PC-9 (cell line): Measurements from ENCODE around the gene FOS. TPM values are rescaled to one million over a fixed set of nuclear protein-coding genes. Genes with fewer than 3 reads are reported as not detected.

Experiments used
- BruUV-seq: library from RNA; stranded (reverse); fragments of 400-500 nt; replicated peaks from 2 replicates; lab custom pipeline; 2021; lab: Mats Ljungman, UMichigan
- CTCF ChIA-PET: fragments of 300-600 bp; sonication (Branson Sonifier 250); formaldehyde crosslinking; loops from one replicate; lab custom pipeline; 2022; ENCODE audit warnings: antibody characterized with exemption; lab: Charles Lee
- POLR2A ChIA-PET: fragments of 300-600 bp; sonication (Branson Sonifier 250); formaldehyde crosslinking; loops from one replicate; lab custom pipeline; 2022; ENCODE audit warnings: antibody characterized with exemption; ENCODE audit not compliant: unreplicated experiment; lab: Charles Lee
- DNase-seq, 2 experiments: peaks; one replicate each; pipeline versions ENCODE4 v3.0.0 to v3.0.0-alpha.2; 2015 to 2022; ENCODE audit warnings: mixed read lengths in 1 of 2
- H2AFZ ChIP-seq: fragments of 200-600 bp; sonication (generic); 2 replicates; pipeline ENCODE4 v1.8.1; 2017; ENCODE audit warnings: antibody characterized with exemption
- H3F3A ChIP-seq: fragments of 200-600 bp; sonication (generic); 2 replicates; pipeline ENCODE4 v1.8.1; 2017; ENCODE audit warnings: antibody characterized with exemption, mild to moderate bottlenecking, low read depth; ENCODE audit not compliant: insufficient read depth
- H3K27ac ChIP-seq: fragments of 200-600 bp; sonication (generic); 2 replicates; pipeline ENCODE4 v1.6.1; 2016; ENCODE audit warnings: mixed run types
- H3K27me3 ChIP-seq: fragments of 200-600 bp; sonication (generic); 2 replicates; pipeline ENCODE4 v1.6.1; 2016; ENCODE audit warnings: low read depth, mixed run types; ENCODE audit not compliant: insufficient read depth
- H3K36me3 ChIP-seq: fragments of 200-600 bp; sonication (generic); 2 replicates; pipeline ENCODE4 v1.6.1; 2016; ENCODE audit warnings: low read depth, mixed run types
- H3K4me1 ChIP-seq: fragments of 200-600 bp; sonication (generic); replicated peaks from 2 replicates; pipeline ENCODE4 v1.6.1; 2016; ENCODE audit warnings: mixed run types; ENCODE audit not compliant: insufficient read depth
- H3K4me2 ChIP-seq: fragments of 200-600 bp; sonication (generic); 2 replicates; pipeline ENCODE4 v1.6.1; 2017; ENCODE audit warnings: mixed run types
- H3K4me3 ChIP-seq: fragments of 200-600 bp; sonication (generic); 2 replicates; pipeline ENCODE4 v1.6.1; 2016; ENCODE audit warnings: mixed run types
- H3K79me2 ChIP-seq: fragments of 200-600 bp; sonication (generic); 2 replicates; pipeline ENCODE4 v1.6.1; 2017; ENCODE audit warnings: low read depth, mixed run types
- H3K9me2 ChIP-seq: fragments of 200-600 bp; sonication (generic); 2 replicates; pipeline ENCODE4 v1.8.1; 2017; ENCODE audit warnings: mild to moderate bottlenecking; ENCODE audit not compliant: insufficient read depth
- H3K9me3 ChIP-seq: fragments of 200-600 bp; sonication (generic); 2 replicates; pipeline ENCODE4 v1.8.1; 2016; ENCODE audit warnings: low read depth; ENCODE audit not compliant: insufficient read depth
- H4K20me1 ChIP-seq: fragments of 200-600 bp; sonication (generic); 2 replicates; pipeline ENCODE4 v1.8.1; 2017; ENCODE audit not compliant: insufficient read depth
- EZH2 ChIP-seq: fragments of 200-600 bp; sonication (generic); IDR thresholded peaks from 2 replicates; pipeline ENCODE4 v1.8.0; 2017; ENCODE audit warnings: antibody characterized with exemption, low read depth
- intact Hi-C: fragments of 100-400 bp; cut with micrococcal nuclease; formaldehyde crosslinking; loops from one replicate; pipeline ENCODE4 v1.10.0; 2022; ENCODE audit not compliant: unreplicated experiment
- total RNA-seq: library from RNA; stranded (reverse); gene quantifications from 2 replicates; pipeline ENCODE4 v1.2.3, GENCODE V29; 2021
- TF ChIP-seq, protein P1 (sequence below): fragments of 200-600 bp; sonication (generic); conservative IDR thresholded peaks from 2 replicates; pipeline ENCODE4 v1.6.1; 2017; ENCODE audit warnings: mixed run types, antibody characterized with exemption, mild to moderate bottlenecking, moderate library complexity

Gene FOS
- total RNA-seq, 1 experiment from 2014 or later, result 84.6 TPM

DNA sequence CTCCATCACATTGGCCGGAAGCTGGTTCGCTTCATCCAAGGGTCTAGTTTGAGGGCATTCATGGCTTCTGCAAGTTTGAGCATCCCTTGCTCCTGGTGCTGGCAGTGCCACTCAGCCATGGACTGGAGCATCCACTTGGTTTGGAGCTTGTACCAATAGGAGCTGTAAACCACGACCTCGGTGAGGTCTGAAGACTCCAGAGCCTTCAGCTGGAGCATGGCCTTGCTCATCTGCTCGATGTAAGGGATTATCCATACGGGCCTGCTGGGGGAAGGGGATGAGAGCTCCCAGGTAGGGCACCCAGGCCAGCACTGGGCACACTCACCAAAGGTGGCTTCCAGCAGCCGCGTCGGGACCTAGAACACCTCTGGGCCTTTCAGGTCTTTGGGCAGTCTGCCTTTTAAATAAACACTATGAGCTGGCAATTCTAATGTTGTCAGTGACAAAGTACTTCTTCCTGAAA, 13.5 kb downstream of the FOS start:
- Histone ChIP-seq H3K9me3 (no peaks in the 10 kb centered on the region), H3F3A (peaks cover 28% of the 10 kb centered on the region; the same call in 1 of the 2 replicates), H2AFZ (no peak overlapping the region), H4K20me1 (no peaks in the 10 kb centered on the region), H3K36me3 (no peaks in the 10 kb centered on the region), H3K4me2 (no peak overlapping the region), H3K27ac (no peak overlapping the region), H3K79me2 (no peaks in the 10 kb centered on the region), H3K9me2 (no peaks in the 10 kb centered on the region), H3K4me3 (no peak overlapping the region), H3K4me1 (peaks cover 29% of the 10 kb centered on the region), H3K27me3 (no peaks in the 10 kb centered on the region)
- no TSS peak for BruUV-seq
- no peak for DNase-seq
- ChIA-PET POLR2A (interaction anchor here (0.7 to 1.0 kb wide), 3 partner anchors 8 to 54 kb away, joined by 3 to 12 read pairs (median 5); no protein-coding TSS in a partner anchor), CTCF (interaction anchor here (0.5 to 1.2 kb wide), 5 partner anchors 9 to 690 kb away, joined by 3 to 10 read pairs (median 3); partner anchors contain the start of gene PGF)
- intact Hi-C loops, result loop anchor here (10.0 kb wide), 1 partner anchor 407 kb away; the partner anchor contains the start of gene DLST
- TF ChIP-seq EZH2, result no peak
- TF ChIP-seq, protein P1, sequence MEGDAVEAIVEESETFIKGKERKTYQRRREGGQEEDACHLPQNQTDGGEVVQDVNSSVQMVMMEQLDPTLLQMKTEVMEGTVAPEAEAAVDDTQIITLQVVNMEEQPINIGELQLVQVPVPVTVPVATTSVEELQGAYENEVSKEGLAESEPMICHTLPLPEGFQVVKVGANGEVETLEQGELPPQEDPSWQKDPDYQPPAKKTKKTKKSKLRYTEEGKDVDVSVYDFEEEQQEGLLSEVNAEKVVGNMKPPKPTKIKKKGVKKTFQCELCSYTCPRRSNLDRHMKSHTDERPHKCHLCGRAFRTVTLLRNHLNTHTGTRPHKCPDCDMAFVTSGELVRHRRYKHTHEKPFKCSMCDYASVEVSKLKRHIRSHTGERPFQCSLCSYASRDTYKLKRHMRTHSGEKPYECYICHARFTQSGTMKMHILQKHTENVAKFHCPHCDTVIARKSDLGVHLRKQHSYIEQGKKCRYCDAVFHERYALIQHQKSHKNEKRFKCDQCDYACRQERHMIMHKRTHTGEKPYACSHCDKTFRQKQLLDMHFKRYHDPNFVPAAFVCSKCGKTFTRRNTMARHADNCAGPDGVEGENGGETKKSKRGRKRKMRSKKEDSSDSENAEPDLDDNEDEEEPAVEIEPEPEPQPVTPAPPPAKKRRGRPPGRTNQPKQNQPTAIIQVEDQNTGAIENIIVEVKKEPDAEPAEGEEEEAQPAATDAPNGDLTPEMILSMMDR, result no peak

GRCh38 chr14:75292886-75293285, 14.3 kb downstream of the FOS start:
- ChIA-PET CTCF (interaction anchor here (0.5 to 1.2 kb wide), 5 partner anchors 10 to 690 kb away, joined by 3 to 10 read pairs (median 3); partner anchors contain the start of gene PGF), POLR2A (interaction anchor here (0.7 to 2.7 kb wide), 8 partner anchors 9 to 351 kb away, joined by 3 to 63 read pairs (median 15); no protein-coding TSS in a partner anchor)
- BruUV-seq, result no TSS peak
- H3K9me2 ChIP-seq, result no peaks in the 10 kb centered on the region
- no peaks in the 10 kb centered on the region for H4K20me1 ChIP-seq
- no peaks in the 10 kb centered on the region for H3K36me3 ChIP-seq
- no peaks in the 10 kb centered on the region for H3K79me2 ChIP-seq
- no peak for DNase-seq
- peaks cover 26% of the 10 kb centered on the region; the same call in 1 of the 2 replicates for H3F3A ChIP-seq
- no peak overlapping the region for H3K4me3 ChIP-seq
- intact Hi-C loops, result loop anchor here (10.0 kb wide), 1 partner anchor 408 kb away; the partner anchor contains the start of gene DLST
- H3K9me3 ChIP-seq, result no peaks in the 10 kb centered on the region
- H3K4me2 ChIP-seq, result peak overlapping the region; percentile 78
- no peak overlapping the region for H2AFZ ChIP-seq
- peak overlapping the region; percentile 79; the same call in 1 of the 2 replicates for H3K27ac ChIP-seq
- peaks cover 29% of the 10 kb centered on the region for H3K4me1 ChIP-seq
- TF ChIP-seq, protein P1, result no peak
- TF ChIP-seq EZH2, result no peak
- H3K27me3 ChIP-seq, result no peaks in the 10 kb centered on the region

DNA sequence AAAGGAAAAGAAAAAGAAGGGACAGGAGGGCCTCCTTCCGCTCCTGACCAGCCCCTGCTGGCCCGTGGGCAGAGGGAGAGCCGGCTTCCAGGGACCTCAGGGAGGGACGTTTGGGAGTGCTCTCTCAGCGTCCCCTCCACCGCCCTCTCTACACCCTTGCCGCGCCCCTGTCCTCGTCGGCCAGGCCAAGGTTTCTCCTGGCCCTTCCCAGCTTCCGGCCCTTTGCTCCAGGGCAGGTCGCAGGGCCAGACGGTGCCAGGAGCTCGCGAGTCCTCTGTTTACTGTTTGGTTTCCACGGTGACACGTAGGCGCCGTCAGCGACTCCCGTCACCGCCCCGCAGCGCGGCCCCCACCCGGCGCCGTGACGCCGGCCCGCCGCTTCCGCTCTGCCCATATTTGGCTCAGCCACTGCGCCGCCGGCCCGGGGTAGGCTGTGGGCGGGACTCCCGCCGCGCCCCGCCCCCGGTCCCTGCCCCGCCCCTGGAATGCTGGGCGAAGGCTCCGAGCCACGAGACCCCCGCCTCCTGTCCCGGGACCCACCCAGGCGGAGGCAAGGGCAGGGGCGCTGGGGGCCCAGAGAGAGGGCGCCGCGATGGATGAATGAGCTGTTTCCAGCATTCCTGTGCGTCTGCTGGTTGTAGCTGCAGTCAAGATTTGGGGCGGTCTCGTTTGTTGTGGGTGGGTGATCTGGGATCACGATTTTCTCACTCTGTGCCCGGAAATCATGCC, 15.5 kb downstream of the FOS start:
- TF ChIP-seq EZH2, result no peak
- TF ChIP-seq, protein P1, result no peak
- peak overlapping the region; percentile 85 for H3K4me2 ChIP-seq
- H3K36me3 ChIP-seq, result no peaks in the 10 kb centered on the region
- ChIA-PET POLR2A (interaction anchor here (0.5 to 2.7 kb wide), 36 partner anchors 11 to 1751 kb away, joined by 3 to 65 read pairs (median 8); partner anchors contain the start of genes ACYP1, FOS and TMED10), CTCF (interaction anchor here (0.5 to 2.0 kb wide), 10 partner anchors 10 to 689 kb away, joined by 3 to 34 read pairs (median 8); partner anchors contain the start of gene TMED10)
- H3K4me3 ChIP-seq, result peak overlapping the region; percentile 65
- peaks cover 40% of the 10 kb centered on the region for H3K4me1 ChIP-seq
- peak; percentile 98 to 100 for DNase-seq
- H3K9me3 ChIP-seq, result no peaks in the 10 kb centered on the region
- BruUV-seq, result no TSS peak
- intact Hi-C loops, result loop anchor here (1.0 to 10.0 kb wide), 6 partner anchors 17 to 409 kb away; partner anchors contain the start of genes DLST and TMED10
- no peaks in the 10 kb centered on the region for H3K79me2 ChIP-seq
- H3K27me3 ChIP-seq, result no peaks in the 10 kb centered on the region
- H2AFZ ChIP-seq, result peak overlapping the region; percentile 87
- H3K27ac ChIP-seq, result peak overlapping the region; percentile 79
- H3F3A ChIP-seq, result peaks cover 37% of the 10 kb centered on the region; the same call in 1 of the 2 replicates
- H4K20me1 ChIP-seq, result no peaks in the 10 kb centered on the region
- H3K9me2 ChIP-seq, result no peaks in the 10 kb centered on the region
